CD14-positive monocyte (primary cell): ENCODE measurements around the gene KNSTRN. TPM values are rescaled to one million over a fixed set of nuclear protein-coding genes. Genes with fewer than 3 reads are reported as not detected.

ENCODE experiments used
- DNase-seq, 3 donors: peaks; one replicate each; pipeline ENCODE4 v3.0.0-alpha.2; 2011 to 2022
- H2AFZ ChIP-seq: 2 replicates; pipeline ENCODE4 v1.6.0; 2012; ENCODE audit warnings: mild to moderate bottlenecking, low read depth, low read length, inconsistent platforms; ENCODE audit not compliant: insufficient read depth, poor library complexity, severe bottlenecking
- H3K27ac ChIP-seq, 2 donors: 1 replicate in 1 of 2; 2 replicates in 1 of 2; pipeline ENCODE4 v1.5.1; 2012 to 2013; ENCODE audit warnings: low read length in 2 of 2, control low read depth in 1 of 2, inconsistent platforms in 1 of 2, low read depth in 1 of 2, mild to moderate bottlenecking in 1 of 2
- H3K27me3 ChIP-seq, 2 donors: one replicate each; pipeline versions ENCODE4 v1.6.0 to v1.6.1; 2011 to 2013; ENCODE audit warnings: low read length in 2 of 2; ENCODE audit not compliant: control insufficient read depth in 2 of 2, insufficient read depth in 2 of 2
- H3K36me3 ChIP-seq, 2 donors: replicated peaks in 1 of 2; 1 replicate in 1 of 2; 2 replicates in 1 of 2; pipeline versions ENCODE4 v1.5.1 to v1.6.1; 2012 to 2013; ENCODE audit warnings: low read length in 2 of 2, control low read depth in 1 of 2, inconsistent platforms in 1 of 2, mild to moderate bottlenecking in 1 of 2; ENCODE audit not compliant: insufficient read depth in 2 of 2, control insufficient read depth in 1 of 2
- H3K4me1 ChIP-seq, 2 donors: 1 replicate in 1 of 2; 2 replicates in 1 of 2; pipeline versions ENCODE4 v1.5.1 to v1.6.1; 2012 to 2013; ENCODE audit warnings: low read length in 2 of 2, control low read depth in 1 of 2, inconsistent platforms in 1 of 2, mild to moderate bottlenecking in 1 of 2, moderate library complexity in 1 of 2; ENCODE audit not compliant: insufficient read depth in 2 of 2, control insufficient read depth in 1 of 2
- H3K4me2 ChIP-seq: replicated peaks from 2 replicates; pipeline ENCODE3; 2012; ENCODE audit warnings: low read length, moderate library complexity, mild to moderate bottlenecking; ENCODE audit not compliant: poor library complexity, severe bottlenecking; ENCODE audit errors: extremely low read depth
- H3K4me3 ChIP-seq, 3 experiments: fragments of 200-600 bp in 1 of 3; sonication (generic) in 1 of 3; replicated peaks in 1 of 3; 1 replicate in 2 of 3; 2 replicates in 1 of 3; pipeline ENCODE4 v1.5.1; 2011 to 2013; ENCODE audit warnings: low read length in 3 of 3, mild to moderate bottlenecking in 3 of 3, control low read depth in 2 of 3, low read depth in 2 of 3, inconsistent platforms in 1 of 3, moderate library complexity in 1 of 3
- H3K79me2 ChIP-seq: 2 replicates; pipeline ENCODE4 v1.6.0; 2012; ENCODE audit warnings: mild to moderate bottlenecking, control low read depth, inconsistent platforms, low read length, moderate library complexity; ENCODE audit not compliant: insufficient read depth
- H3K9ac ChIP-seq: 2 replicates; pipeline ENCODE4 v1.6.0; 2017; ENCODE audit warnings: low read length, mild to moderate bottlenecking; ENCODE audit not compliant: insufficient read depth, poor library complexity, severe bottlenecking
- H3K9me3 ChIP-seq, 2 donors: replicated peaks in 1 of 2; 1 replicate in 1 of 2; 2 replicates in 1 of 2; pipeline versions ENCODE4 v1.5.1 to v1.6.1; 2012 to 2013; ENCODE audit warnings: low read length in 2 of 2, control low read depth in 1 of 2; ENCODE audit not compliant: control insufficient read depth in 1 of 2, insufficient read depth in 1 of 2
- H4K20me1 ChIP-seq: 2 replicates; pipeline ENCODE4 v1.6.0; 2012; ENCODE audit warnings: mild to moderate bottlenecking, low read length, control low read depth, moderate library complexity; ENCODE audit not compliant: insufficient read depth
- H3K27ac Mint-ChIP-seq, 7 donors: one replicate each; pipeline ENCODE4 v1.8.0; 2020; ENCODE audit warnings: mild to moderate bottlenecking in 7 of 7, mixed read lengths in 7 of 7, moderate library complexity in 6 of 7, inconsistent platforms in 2 of 7
- H3K27me3 Mint-ChIP-seq, 3 donors: one replicate each; pipeline ENCODE4 v1.8.0; 2021 to 2022; ENCODE audit warnings: low read depth in 3 of 3, mild to moderate bottlenecking in 3 of 3, mixed read lengths in 3 of 3, moderate library complexity in 3 of 3, inconsistent platforms in 1 of 3
- H3K36me3 Mint-ChIP-seq, 2 donors: one replicate each; pipeline ENCODE4 v1.8.0; 2020; ENCODE audit warnings: mixed read lengths in 2 of 2, inconsistent platforms in 1 of 2, mild to moderate bottlenecking in 1 of 2
- H3K4me1 Mint-ChIP-seq: one replicate; pipeline ENCODE4 v1.8.0; 2020; ENCODE audit warnings: mild to moderate bottlenecking, mixed read lengths
- H3K4me3 Mint-ChIP-seq, 2 donors: one replicate each; pipeline ENCODE4 v1.8.0; 2020; ENCODE audit warnings: mild to moderate bottlenecking in 2 of 2, mixed read lengths in 2 of 2, moderate library complexity in 1 of 2
- H3K9me3 Mint-ChIP-seq, 7 donors: one replicate each; pipeline ENCODE4 v1.8.0; 2020 to 2022; ENCODE audit warnings: mixed read lengths in 7 of 7, mild to moderate bottlenecking in 6 of 7, moderate library complexity in 6 of 7, inconsistent platforms in 2 of 7
- CTCF ChIP-seq: fragments of 200-600 bp; IDR thresholded peaks from one replicate; pipeline ENCODE4 v1.8.0; 2022; ENCODE audit warnings: antibody characterized with exemption, mild to moderate bottlenecking
- WGBS: methylation state at CpG from one replicate; pipeline ENCODE4 v1.1.5; 2013; ENCODE audit warnings: missing lambda C conversion rate; ENCODE audit not compliant: insufficient coverage; 5-methylcytosine and 5-hydroxymethylcytosine counted together
- intact Hi-C, 2 donors: fragments of 100-400 bp; cut with micrococcal nuclease; formaldehyde crosslinking; loops; one replicate each; pipeline versions ENCODE4 v1.15.0 to v1.15.1; 2023
- polyA plus RNA-seq, 3 donors: library from polyadenylated mRNA; depleted of rRNA in 1 of 3; unstranded in 2 of 3; stranded (reverse) in 1 of 3; fragments of 300-500 nt in 2 of 3; fragments of >200 nt in 1 of 3; fragmentation: Illumina TruSeq in 2 of 3; gene quantifications; 1 replicate in 2 of 3; 2 replicates in 1 of 3; pipeline ENCODE4 v1.2.3, GENCODE V29; 2012 to 2021

KNSTRN gene
- polyA plus RNA-seq, 3 donors, result 5.4 to 10.0 (median 7.9) TPM

- Mint-ChIP-seq H3K36me3 (peaks cover 2 to 4% of the 10 kb centered on the region in 2 donors), H3K27ac (peak overlapping the region in 1 of 7 donors; percentile 33), H3K4me1 (no peaks in the 10 kb centered on the region), H3K27me3 (peaks cover 6 to 8% (median 7%) of the 10 kb centered on the region in 3 donors), H3K4me3 (no peak overlapping the region), H3K9me3 (peaks cover 0 to 3% (median 0%) of the 10 kb centered on the region in 7 donors)
- WGBS, result 93% methylated on average over 3 of the region's 10 CpGs
- Histone ChIP-seq H3K9me3 (no peaks in the 10 kb centered on the region), H3K9ac (no peak overlapping the region), H3K79me2 (no peaks in the 10 kb centered on the region), H4K20me1 (no peaks in the 10 kb centered on the region), H3K27me3 (peaks cover 0 to 5% of the 10 kb centered on the region in 2 donors), H3K4me1 (no peaks in the 10 kb centered on the region), H2AFZ (no peak overlapping the region), H3K4me2 (no peak overlapping the region), H3K36me3 (no peaks in the 10 kb centered on the region), H3K27ac (no peak overlapping the region), H3K4me3 (no peak overlapping the region)
- no peak for TF ChIP-seq CTCF
- intact Hi-C loops, result loop anchor here in 1 of 2 donors (10.0 kb wide), 1 partner anchor 214 kb away; no protein-coding TSS in a partner anchor
- DNase-seq, result no peak
Measured at GRCh38 chr15:40429068-40429710, 46.7 kb downstream of the KNSTRN start.

GRCh38 chr15:40430271-40430805 is 47.8 kb downstream of the KNSTRN start:
- intact Hi-C loops, result no loop called here
- Mint-ChIP-seq H3K9me3 (peaks cover 0 to 11% (median 4%) of the 10 kb centered on the region in 7 donors), H3K27ac (no peak overlapping the region)

More at GRCh38 chr15:40430271-40430805, 47.8 kb downstream of the KNSTRN start:
- Histone ChIP-seq H3K36me3 (no peaks in the 10 kb centered on the region), H3K4me3 (no peak overlapping the region), H3K4me2 (no peak overlapping the region), H3K9me3 (no peaks in the 10 kb centered on the region), H2AFZ (no peak overlapping the region), H3K79me2 (no peaks in the 10 kb centered on the region), H3K4me1 (no peaks in the 10 kb centered on the region), H3K9ac (no peak overlapping the region), H3K27me3 (peaks cover 7 to 16% of the 10 kb centered on the region in 2 donors), H3K27ac (no peak overlapping the region), H4K20me1 (no peaks in the 10 kb centered on the region)
- no peak for TF ChIP-seq CTCF
- Mint-ChIP-seq H3K27me3 (peaks cover 17 to 19% (median 17%) of the 10 kb centered on the region in 3 donors), H3K36me3 (peaks cover 4 to 5% of the 10 kb centered on the region in 2 donors), H3K4me1 (peaks cover under 1% of the 10 kb centered on the region), H3K4me3 (no peak overlapping the region)
- no peak for DNase-seq
- WGBS, result 83% methylated on average over 10 of the region's 10 CpGs
